ENCODE data around the gene PLOD3. TPM values are rescaled to one million over a fixed set of nuclear protein-coding genes. Genes with fewer than 3 reads are reported as not detected.

PLOD3 gene
- total RNA-seq, 1 experiment from 2014 or later: 48.3 TPM

- peak; percentile 54 for DNase-seq (ENCODE audit: low spot score)
- H3K9me3 Mint-ChIP-seq: no peaks in the 10 kb centered on the region
- peaks cover 16% of the 10 kb centered on the region for H3K27me3 Mint-ChIP-seq (ENCODE audit: low read depth)
- CTCF ChIA-PET: interaction anchor here (0.6 to 5.3 kb wide), 13 partner anchors 9 to 302 kb away, joined by 3 to 57 read pairs (median 5); partner anchors contain the start of genes FIS1, PLOD3, SERPINE1 and ZNHIT1
- POLR2A ChIA-PET: interaction anchor here (0.9 to 1.6 kb wide), 3 partner anchors 16 to 29 kb away, joined by 4 to 5 read pairs (median 4); partner anchors contain the start of gene PLOD3
- no peaks in the 10 kb centered on the region for H3K36me3 Mint-ChIP-seq
- peak within 1 kb of the TSS; percentile 72 for H3K4me3 Mint-ChIP-seq
- ATAC-seq: peak; percentile 38
- peak within 1 kb of the TSS; percentile 76 for H3K27ac Mint-ChIP-seq
- TF ChIP-seq NR3C1 (CRISPR knock-in tag; conservative IDR thresholded peaks at IDR 0.05; ENCODE audit: low read depth) (no peak), ESRRA (CRISPR knock-in tag; IDR thresholded peaks at IDR 0.05; ENCODE audit: borderline replicate concordance) (no peak), FOXP1 (CRISPR knock-in tag; IDR thresholded peaks at IDR 0.05; ENCODE audit: borderline replicate concordance) (0 out of 2 replicates have a peak, but pooled peaks have one; percentile 8), EMX1 (CRISPR knock-in tag; IDR thresholded peaks at IDR 0.05) (no peak), RORB (CRISPR knock-in tag; IDR thresholded peaks at IDR 0.05) (no peak), ZNF281 (CRISPR knock-in tag; IDR thresholded peaks at IDR 0.05) (no peak), USF2 (CRISPR knock-in tag; IDR thresholded peaks at IDR 0.05) (no peak), ETV6 (CRISPR knock-in tag; IDR thresholded peaks at IDR 0.05) (0 out of 2 replicates have a peak, but pooled peaks have one; percentile 5), ZNF232 (CRISPR knock-in tag; IDR thresholded peaks at IDR 0.05) (no peak), ATF1 (CRISPR knock-in tag; IDR thresholded peaks at IDR 0.05) (no peak), TEAD1 (CRISPR knock-in tag; IDR thresholded peaks at IDR 0.05) (no peak), HMGA2 (CRISPR knock-in tag; IDR thresholded peaks at IDR 0.05) (no peak), AFF4 (CRISPR knock-in tag; IDR thresholded peaks at IDR 0.05; ENCODE audit: borderline replicate concordance) (no peak), GABPB1 (CRISPR knock-in tag; IDR thresholded peaks at IDR 0.05) (peak; percentile 60), NFYB (CRISPR knock-in tag; conservative IDR thresholded peaks at IDR 0.05; ENCODE audit: low read depth) (no peak), ZNF121 (CRISPR knock-in tag; IDR thresholded peaks at IDR 0.05) (no peak), ZNF423 (CRISPR knock-in tag; IDR thresholded peaks at IDR 0.05) (peak; percentile 80), ZBTB43 (CRISPR knock-in tag; IDR thresholded peaks at IDR 0.05) (no peak), ZNF416 (CRISPR knock-in tag; IDR thresholded peaks at IDR 0.05) (no peak), TP53 (CRISPR knock-in tag; IDR thresholded peaks at IDR 0.05) (no peak), ATF6 (CRISPR knock-in tag; IDR thresholded peaks at IDR 0.05) (no peak)
- peaks cover 28% of the 10 kb centered on the region for H3K4me1 Mint-ChIP-seq
Observed at GRCh38 chr7:101200862-101201599, 16.4 kb downstream of the PLOD3 start, which contains the start of gene MOGAT3. MOGAT3 (minus strand) TSS chr7:101201036; CDS start chr7:101200854, 182 bp downstream.

Measured in WTC11 (cell line).